ENCODE measurements around the gene DLEC1. TPM values are rescaled to one million over a fixed set of nuclear protein-coding genes. Genes with fewer than 3 reads are reported as not detected.
"Not testable (repeated sequence)": the region's sequence is repeated elsewhere in the genome, so short reads cannot be mapped to it uniquely, and the experiment has no call there.

The DLEC1 gene
- total RNA-seq, 1 donor from 2014 or later: 0.42 TPM

GRCh38 chr3:38030126-38031021, 8.6 kb upstream of the DLEC1 start:
- Mint-ChIP-seq H3K9me3 (ENCODE audit: unreplicated experiment) (peaks cover 5% of the 10 kb centered on the region), H3K4me1 (ENCODE audit: low read depth, unreplicated experiment) (no peaks in the 10 kb centered on the region), H3K36me3 (ENCODE audit: unreplicated experiment) (peaks cover 7% of the 10 kb centered on the region), H3K27me3 (ENCODE audit: unreplicated experiment) (peaks cover 22% of the 10 kb centered on the region), H3K27ac (ENCODE audit: unreplicated experiment) (no peak overlapping the region), H3K4me3 (ENCODE audit: unreplicated experiment) (peak overlapping the region; percentile 15)
- TF ChIP-seq CTCF (IDR thresholded peaks at IDR 0.05; ENCODE audit: partially characterized antibody, unreplicated experiment): no peak
- no peak for DNase-seq

- H3K36me3 Mint-ChIP-seq (ENCODE audit: unreplicated experiment): peaks cover 7% of the 10 kb centered on the region
- H3K27me3 Mint-ChIP-seq (ENCODE audit: unreplicated experiment): peaks cover 22% of the 10 kb centered on the region
Measured at GRCh38 chr3:38031022-38031994, 7.7 kb upstream of the DLEC1 start.

DNA sequence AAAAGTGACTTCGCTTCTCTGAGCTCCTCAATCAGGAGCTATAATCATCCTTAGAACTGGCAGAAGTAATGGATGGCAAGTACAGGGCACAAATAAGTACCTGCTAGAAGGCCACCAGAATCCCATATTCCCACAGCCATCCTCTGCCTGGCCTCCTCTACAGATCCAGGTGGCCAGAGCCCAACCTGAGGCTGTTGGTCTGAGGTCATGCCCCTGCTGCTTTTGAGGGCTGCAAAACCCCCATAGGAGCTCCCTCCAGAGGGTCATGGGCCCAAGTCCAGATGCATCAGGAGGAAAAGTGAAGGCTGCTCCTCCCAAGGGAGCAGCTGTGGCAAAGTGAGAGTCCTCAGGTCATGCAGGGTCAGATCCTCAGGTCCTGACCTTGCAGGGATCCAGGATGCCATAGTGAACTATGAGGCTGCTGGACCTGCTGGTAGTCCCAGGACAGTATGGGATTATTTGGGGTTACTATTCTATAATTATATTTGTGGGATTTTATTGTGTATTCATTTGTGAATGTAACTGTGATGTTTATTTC, 6.6 kb upstream of the DLEC1 start:
- peaks cover 23% of the 10 kb centered on the region for H3K27me3 Mint-ChIP-seq (ENCODE audit: unreplicated experiment)
- H3K9me3 Mint-ChIP-seq (ENCODE audit: unreplicated experiment): peaks cover 5% of the 10 kb centered on the region
- TF ChIP-seq CTCF (IDR thresholded peaks at IDR 0.05; ENCODE audit: partially characterized antibody, unreplicated experiment): no peak
- no peak overlapping the region for H3K4me3 Mint-ChIP-seq (ENCODE audit: unreplicated experiment)
- no peak overlapping the region for H3K27ac Mint-ChIP-seq (ENCODE audit: unreplicated experiment)
- peaks cover 2% of the 10 kb centered on the region for H3K4me1 Mint-ChIP-seq (ENCODE audit: low read depth, unreplicated experiment)
- peaks cover 6% of the 10 kb centered on the region for H3K36me3 Mint-ChIP-seq (ENCODE audit: unreplicated experiment)
- no peak for DNase-seq

More at GRCh38 chr3:38031022-38031994, 7.7 kb upstream of the DLEC1 start:
- peaks cover 5% of the 10 kb centered on the region for H3K9me3 Mint-ChIP-seq (ENCODE audit: unreplicated experiment)
- peak overlapping the region; percentile 8 for H3K4me3 Mint-ChIP-seq (ENCODE audit: unreplicated experiment)
- H3K27ac Mint-ChIP-seq (ENCODE audit: unreplicated experiment): no peak overlapping the region
- H3K4me1 Mint-ChIP-seq (ENCODE audit: low read depth, unreplicated experiment): no peaks in the 10 kb centered on the region
- no peak for TF ChIP-seq CTCF (IDR thresholded peaks at IDR 0.05; ENCODE audit: partially characterized antibody, unreplicated experiment)
- DNase-seq: no peak

DNA sequence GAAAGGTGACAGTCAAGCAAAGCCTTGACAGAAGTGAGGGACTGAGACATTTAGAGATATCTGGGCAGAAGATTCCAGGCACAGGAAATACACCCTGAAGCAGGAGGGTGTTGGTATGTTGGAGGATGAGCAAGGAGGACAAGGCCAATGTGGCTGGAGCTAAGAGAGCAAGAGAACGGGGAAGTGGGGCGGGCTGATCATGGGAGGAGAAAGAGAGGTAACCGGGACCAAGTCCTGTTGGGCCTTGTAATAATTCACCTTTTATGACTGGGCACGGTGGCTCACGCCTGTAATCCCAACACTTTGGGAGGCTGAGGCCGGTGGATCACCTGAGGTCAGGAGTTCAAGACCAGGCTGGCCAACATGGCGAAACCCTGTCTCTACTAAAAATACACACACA, 5.4 kb upstream of the DLEC1 start:
- DNase-seq; H3K27ac Mint-ChIP-seq (ENCODE audit: unreplicated experiment); H3K9me3 Mint-ChIP-seq (ENCODE audit: unreplicated experiment); H3K4me1 Mint-ChIP-seq (ENCODE audit: low read depth, unreplicated experiment); H3K36me3 Mint-ChIP-seq (ENCODE audit: unreplicated experiment): not testable (repeated sequence)
- Mint-ChIP-seq H3K4me3 (ENCODE audit: unreplicated experiment) (peak overlapping the region; percentile 28), H3K27me3 (ENCODE audit: unreplicated experiment) (peaks cover 12% of the 10 kb centered on the region)

GRCh38 chr3:38034335-38034734, 4.7 kb upstream of the DLEC1 start:
- peaks cover 14% of the 10 kb centered on the region for H3K27me3 Mint-ChIP-seq (ENCODE audit: unreplicated experiment)
- H3K36me3 Mint-ChIP-seq (ENCODE audit: unreplicated experiment); H3K27ac Mint-ChIP-seq (ENCODE audit: unreplicated experiment); H3K4me3 Mint-ChIP-seq (ENCODE audit: unreplicated experiment); DNase-seq; H3K4me1 Mint-ChIP-seq (ENCODE audit: low read depth, unreplicated experiment); H3K9me3 Mint-ChIP-seq (ENCODE audit: unreplicated experiment): not testable (repeated sequence)

Data from glutamatergic neuron (in vitro differentiated cells).